H9 (cell line): ENCODE data around the gene CELF5. TPM values are rescaled to one million over a fixed set of nuclear protein-coding genes. Genes with fewer than 3 reads are reported as not detected.

Experiments
- DNase-seq: peaks from one replicate; pipeline ENCODE4 v3.0.0-alpha.2; 2017
- H2AFZ ChIP-seq: one replicate; pipeline ENCODE4 v1.6.1; 2013; ENCODE audit warnings: mild to moderate bottlenecking, low read length, control low read depth, moderate library complexity
- H2AK5ac ChIP-seq: 2 replicates; pipeline ENCODE4 v1.6.1; 2013; ENCODE audit warnings: low read length, control low read depth, mixed read lengths; ENCODE audit not compliant: insufficient read length
- H2BK120ac ChIP-seq: one replicate; pipeline ENCODE4 v1.6.1; 2013; ENCODE audit warnings: low read depth, mild to moderate bottlenecking, low read length, control low read depth, inconsistent platforms; ENCODE audit not compliant: poor library complexity, severe bottlenecking
- H2BK12ac ChIP-seq: 2 replicates; pipeline ENCODE4 v1.6.1; 2013; ENCODE audit warnings: low read length, control low read depth, mixed read lengths, low read depth; ENCODE audit not compliant: insufficient read length
- H2BK15ac ChIP-seq: 2 replicates; pipeline ENCODE4 v1.6.1; 2013; ENCODE audit warnings: low read depth, low read length, control low read depth
- H2BK20ac ChIP-seq: one replicate; pipeline ENCODE4 v1.6.1; 2013; ENCODE audit warnings: low read depth, mild to moderate bottlenecking, low read length, control low read depth, inconsistent platforms; ENCODE audit not compliant: poor library complexity, severe bottlenecking
- H2BK5ac ChIP-seq: 2 replicates; pipeline ENCODE4 v1.6.1; 2013; ENCODE audit warnings: low read length, control low read depth, mixed read lengths; ENCODE audit not compliant: insufficient read length
- H3K14ac ChIP-seq: 2 replicates; pipeline ENCODE4 v1.6.1; 2013; ENCODE audit warnings: low read length, control low read depth; ENCODE audit not compliant: insufficient read depth
- H3K18ac ChIP-seq: 2 replicates; pipeline ENCODE4 v1.6.1; 2013; ENCODE audit warnings: low read depth, mild to moderate bottlenecking, mixed read lengths, low read length, control low read depth; ENCODE audit not compliant: insufficient read length
- H3K23ac ChIP-seq: 2 replicates; pipeline ENCODE4 v1.6.1; 2013; ENCODE audit warnings: low read length, control low read depth, mixed read lengths, low read depth; ENCODE audit not compliant: insufficient read length
- H3K23me2 ChIP-seq: 2 replicates; pipeline ENCODE4 v1.6.1; 2013; ENCODE audit warnings: low read depth, mild to moderate bottlenecking, mixed read lengths, low read length, control low read depth; ENCODE audit not compliant: insufficient read length, poor library complexity, severe bottlenecking
- H3K27ac ChIP-seq: 2 replicates; pipeline ENCODE4 v1.5.1; 2013; ENCODE audit warnings: low read length, control low read depth, mixed read lengths, low read depth; ENCODE audit not compliant: insufficient read length
- H3K27me3 ChIP-seq: 2 replicates; pipeline ENCODE4 v1.6.1; 2013; ENCODE audit warnings: low read length, control low read depth, inconsistent platforms; ENCODE audit not compliant: insufficient read depth
- H3K4ac ChIP-seq: 2 replicates; pipeline ENCODE4 v1.6.1; 2013; ENCODE audit warnings: low read depth, mild to moderate bottlenecking, control low read depth, inconsistent platforms, low read length, moderate library complexity
- H3K4me1 ChIP-seq: 2 replicates; pipeline ENCODE4 v1.6.1; 2013; ENCODE audit warnings: low read length, control low read depth, inconsistent platforms; ENCODE audit not compliant: insufficient read depth
- H3K4me2 ChIP-seq: 2 replicates; pipeline ENCODE4 v1.6.1; 2013; ENCODE audit warnings: low read length, control low read depth, mixed read lengths; ENCODE audit not compliant: insufficient read length, insufficient read depth
- H3K56ac ChIP-seq: 2 replicates; pipeline ENCODE4 v1.6.1; 2013; ENCODE audit warnings: low read depth, mild to moderate bottlenecking, mixed read lengths, low read length, control low read depth; ENCODE audit not compliant: insufficient read length
- H3K79me1 ChIP-seq: 2 replicates; pipeline ENCODE4 v1.6.1; 2013; ENCODE audit warnings: low read depth, mild to moderate bottlenecking, moderate library complexity, low read length, control low read depth, inconsistent platforms; ENCODE audit not compliant: insufficient read depth, poor library complexity, severe bottlenecking
- H3K79me2 ChIP-seq: 2 replicates; pipeline ENCODE4 v1.6.1; 2013; ENCODE audit warnings: low read length, control low read depth, inconsistent platforms; ENCODE audit not compliant: insufficient read depth
- H3K9ac ChIP-seq: 2 replicates; pipeline ENCODE4 v1.6.1; 2013; ENCODE audit warnings: low read length, control low read depth, mixed read lengths; ENCODE audit not compliant: insufficient read length; ENCODE audit errors: extremely low read depth
- H3K9me3 ChIP-seq: one replicate; pipeline ENCODE4 v1.6.1; 2013; ENCODE audit warnings: low read depth, low read length, inconsistent platforms; ENCODE audit not compliant: control insufficient read depth
- H3T11ph ChIP-seq: one replicate; pipeline ENCODE4 v1.6.1; 2013; ENCODE audit warnings: mild to moderate bottlenecking, low read length, control low read depth, inconsistent platforms
- H4K20me1 ChIP-seq: one replicate; pipeline ENCODE4 v1.6.1; 2013; ENCODE audit not compliant: control insufficient read depth, insufficient read length, insufficient read depth
- H4K5ac ChIP-seq: 2 replicates; pipeline ENCODE4 v1.6.1; 2013; ENCODE audit warnings: low read depth, mild to moderate bottlenecking, mixed read lengths, low read length, control low read depth; ENCODE audit not compliant: insufficient read length
- H4K8ac ChIP-seq: replicated peaks from 2 replicates; pipeline ENCODE4 v1.6.1; 2013; ENCODE audit warnings: low read length, control low read depth, mixed read lengths, low read depth; ENCODE audit not compliant: insufficient read length
- H4K91ac ChIP-seq: 2 replicates; pipeline ENCODE4 v1.6.1; 2013; ENCODE audit warnings: low read depth, mild to moderate bottlenecking, moderate library complexity, mixed read lengths, low read length, control low read depth; ENCODE audit not compliant: insufficient read length
- H3K27ac Mint-ChIP-seq, 3 experiments: 2 replicates in 2 of 3; 3 replicates in 1 of 3; pipeline ENCODE4 v1.8.0; 2020 to 2021; ENCODE audit warnings: mixed read lengths in 3 of 3, mild to moderate bottlenecking in 1 of 3, moderate library complexity in 1 of 3
- H3K27me3 Mint-ChIP-seq: 2 replicates; pipeline ENCODE4 v1.8.0; 2021; ENCODE audit warnings: low read depth, mild to moderate bottlenecking, moderate library complexity, mixed read lengths
- H3K36me3 Mint-ChIP-seq, 3 experiments: 2 replicates in 2 of 3; 3 replicates in 1 of 3; pipeline ENCODE4 v1.8.0; 2020 to 2021; ENCODE audit warnings: low read depth in 3 of 3, mixed read lengths in 3 of 3; ENCODE audit not compliant: insufficient read depth in 1 of 3
- H3K4me1 Mint-ChIP-seq, 2 experiments: 2 replicates each; pipeline ENCODE4 v1.8.0; 2020; ENCODE audit warnings: mixed read lengths in 2 of 2
- H3K4me3 Mint-ChIP-seq, 2 experiments: 2 replicates in 1 of 2; 3 replicates in 1 of 2; pipeline ENCODE4 v1.8.0; 2020 to 2021; ENCODE audit warnings: mild to moderate bottlenecking in 2 of 2, mixed read lengths in 2 of 2, moderate library complexity in 1 of 2
- H3K9me3 Mint-ChIP-seq, 2 experiments: 2 replicates in 1 of 2; 3 replicates in 1 of 2; pipeline ENCODE4 v1.8.0; 2020; ENCODE audit warnings: mild to moderate bottlenecking in 2 of 2, mixed read lengths in 2 of 2, moderate library complexity in 1 of 2
- WGBS: extraction: QIAGEN DNeasy Blood & Tissue Kit; methylation state at CpG from one replicate; pipeline ENCODE4 v1.1.7; 2013; ENCODE audit warnings: missing lambda C conversion rate, low lambda C conversion rate, mixed read lengths; ENCODE audit not compliant: insufficient read length; ENCODE audit errors: extremely low coverage; 5-methylcytosine and 5-hydroxymethylcytosine counted together
- total RNA-seq: library from RNA; stranded (reverse); gene quantifications from 2 replicates; pipeline ENCODE4 v1.2.1, GENCODE V29; 2021
- TF ChIP-seq, protein P1 (sequence below): fragments of 200-600 bp; sonication (generic); conservative IDR thresholded peaks from 3 replicates; pipeline ENCODE4 v1.8.0; 2021; ENCODE audit warnings: antibody characterized with exemption, mild to moderate bottlenecking

Gene CELF5
- total RNA-seq, 1 experiment from 2014 or later: 4.8 TPM

DNA sequence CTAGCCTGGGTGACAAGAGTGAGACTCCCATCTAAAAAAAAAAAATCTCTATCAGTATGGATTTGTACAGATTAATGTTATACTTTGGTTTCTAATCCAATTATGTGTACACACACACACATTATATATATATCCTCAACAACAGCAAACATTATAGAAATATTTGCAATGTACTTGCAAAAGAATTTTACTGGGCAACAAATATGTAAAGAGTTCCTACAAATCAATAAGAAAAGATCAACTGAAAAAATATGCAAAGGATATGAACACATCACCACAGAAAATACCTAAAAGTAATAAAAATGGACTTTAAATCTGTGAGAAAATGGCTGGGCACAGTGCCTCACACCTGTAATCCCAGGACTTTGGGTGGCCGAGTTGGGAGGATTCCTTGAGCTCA, 101.0 kb downstream of the CELF5 start:
- Histone ChIP-seq H3K9ac (no peak overlapping the region), H3K18ac (no peak overlapping the region), H3K79me1 (no peaks in the 10 kb centered on the region), H3K23ac (no peak overlapping the region), H3K56ac (no peak overlapping the region), H3K4ac (no peak overlapping the region), H3K4me1 (no peaks in the 10 kb centered on the region), H4K20me1 (no peaks in the 10 kb centered on the region), H4K5ac (no peak overlapping the region), H2BK120ac (no peak overlapping the region), H2AK5ac (no peak overlapping the region), H2BK15ac (no peak overlapping the region), H2BK5ac (no peak overlapping the region), H3K27ac (no peak overlapping the region), H2BK20ac (no peak overlapping the region), H3T11ph (no peak overlapping the region), H4K91ac (no peak overlapping the region), H2AFZ (no peak overlapping the region), H3K4me2 (no peak overlapping the region), H3K9me3 (no peaks in the 10 kb centered on the region), H3K14ac (no peak overlapping the region), H3K79me2 (no peaks in the 10 kb centered on the region), H4K8ac (no peak overlapping the region), H3K23me2 (no peaks in the 10 kb centered on the region), H2BK12ac (no peak overlapping the region), H3K27me3 (no peaks in the 10 kb centered on the region; the same call in 1 of the 2 replicates)
- Mint-ChIP-seq H3K4me1 (no peaks in the 10 kb centered on the region), H3K9me3 (no peaks in the 10 kb centered on the region; a peak in 2 of 5 replicates), H3K4me3 (no peak overlapping the region), H3K27me3 (peaks cover 52% of the 10 kb centered on the region), H3K27ac (no peak overlapping the region), H3K36me3 (no peaks in the 10 kb centered on the region)
- no CpG with 5 or more reads among the region's 1 CpG for WGBS
- DNase-seq: no peak
- TF ChIP-seq, protein P1, sequence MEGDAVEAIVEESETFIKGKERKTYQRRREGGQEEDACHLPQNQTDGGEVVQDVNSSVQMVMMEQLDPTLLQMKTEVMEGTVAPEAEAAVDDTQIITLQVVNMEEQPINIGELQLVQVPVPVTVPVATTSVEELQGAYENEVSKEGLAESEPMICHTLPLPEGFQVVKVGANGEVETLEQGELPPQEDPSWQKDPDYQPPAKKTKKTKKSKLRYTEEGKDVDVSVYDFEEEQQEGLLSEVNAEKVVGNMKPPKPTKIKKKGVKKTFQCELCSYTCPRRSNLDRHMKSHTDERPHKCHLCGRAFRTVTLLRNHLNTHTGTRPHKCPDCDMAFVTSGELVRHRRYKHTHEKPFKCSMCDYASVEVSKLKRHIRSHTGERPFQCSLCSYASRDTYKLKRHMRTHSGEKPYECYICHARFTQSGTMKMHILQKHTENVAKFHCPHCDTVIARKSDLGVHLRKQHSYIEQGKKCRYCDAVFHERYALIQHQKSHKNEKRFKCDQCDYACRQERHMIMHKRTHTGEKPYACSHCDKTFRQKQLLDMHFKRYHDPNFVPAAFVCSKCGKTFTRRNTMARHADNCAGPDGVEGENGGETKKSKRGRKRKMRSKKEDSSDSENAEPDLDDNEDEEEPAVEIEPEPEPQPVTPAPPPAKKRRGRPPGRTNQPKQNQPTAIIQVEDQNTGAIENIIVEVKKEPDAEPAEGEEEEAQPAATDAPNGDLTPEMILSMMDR: no peak
